Stimulated activated CD8-positive, alpha-beta memory T cell treated with anti-CD3 and anti-CD28 coated beads, Interleukin-12 subunit alpha, Interleukin-12 subunit beta, amount 100 ng/mL, for 1 hour (primary cell): ENCODE measurements around the gene ARL4C.

Experiments
- DNase-seq: peaks from one replicate; pipeline ENCODE4 v3.0.0-alpha.2; 2020; ENCODE audit warnings: low read depth

ARL4C gene

DNA sequence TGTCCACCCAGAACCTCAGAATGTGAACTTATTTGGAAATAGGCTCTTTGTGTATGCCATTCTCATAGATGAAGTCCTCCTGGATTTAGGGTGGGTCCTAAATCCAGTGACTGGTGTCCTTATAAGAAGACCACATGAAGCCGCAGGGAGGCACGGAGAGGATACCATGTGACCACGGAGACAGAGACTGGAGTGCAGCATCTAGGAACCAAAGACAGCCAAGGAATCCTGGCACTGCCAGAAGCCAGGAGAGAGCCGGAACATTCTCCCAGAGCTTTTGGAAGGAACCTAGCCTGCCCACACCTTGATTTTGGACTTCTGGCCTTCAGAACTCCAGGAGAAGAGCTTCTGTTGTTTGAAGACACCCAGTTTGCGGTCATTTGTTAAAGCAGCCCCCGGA, 49.7 kb downstream of the ARL4C start:
- no peak for DNase-seq

DNA sequence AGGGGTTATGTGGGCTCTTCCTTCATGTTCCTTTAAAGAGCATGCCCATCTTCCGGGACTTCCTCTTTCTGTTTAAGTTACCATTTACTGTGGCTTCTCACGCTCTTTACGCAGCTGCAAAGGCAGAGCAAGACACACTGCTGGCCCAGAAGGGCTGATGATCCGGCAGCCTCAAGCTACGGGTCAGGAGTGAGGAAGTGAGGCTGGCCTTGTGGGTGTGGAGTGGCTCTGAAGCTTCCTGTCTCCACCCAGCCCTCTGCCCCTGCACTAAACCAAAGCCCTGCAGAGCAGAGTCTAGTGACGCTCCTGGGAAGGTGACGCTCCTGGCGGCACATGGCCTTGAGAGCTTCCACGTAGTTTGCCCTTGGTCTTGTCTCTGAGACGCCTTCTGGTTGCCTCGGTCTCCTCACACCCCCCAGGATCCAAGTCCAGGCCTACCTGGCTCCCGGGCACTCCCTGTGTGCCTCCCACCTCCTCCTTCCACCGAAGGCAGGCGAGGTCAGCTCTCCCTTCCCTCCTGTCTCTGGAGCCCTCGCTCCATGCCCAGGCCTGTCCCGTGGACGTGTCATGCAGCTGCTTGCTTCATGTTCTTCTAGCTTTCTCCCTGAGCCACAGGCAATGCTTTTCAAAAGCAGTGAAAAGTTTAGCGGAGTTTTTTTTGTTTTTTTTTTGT, 50.3 kb downstream of the ARL4C start:
- peak; percentile 52 for DNase-seq

DNA sequence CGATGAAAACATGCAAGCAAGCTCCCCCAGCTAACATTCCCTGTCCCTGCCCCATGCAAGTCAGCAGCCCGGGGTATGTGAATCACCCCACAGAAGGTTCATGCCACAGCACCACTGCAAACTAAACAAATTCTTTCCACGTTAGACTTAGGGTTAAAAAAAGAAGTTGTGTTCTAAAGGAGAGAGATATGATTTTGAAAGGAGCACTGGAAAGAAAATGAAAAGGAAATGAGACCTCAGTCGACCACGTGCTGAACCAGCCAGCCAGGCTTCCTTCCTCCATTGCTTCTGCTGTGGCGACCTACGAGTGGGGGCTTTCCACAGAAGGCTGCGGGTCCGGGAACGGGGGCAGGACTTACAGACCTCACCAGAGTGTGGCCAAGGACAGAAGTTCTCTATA, 52.0 kb downstream of the ARL4C start:
- DNase-seq, result peak; percentile 54

DNA sequence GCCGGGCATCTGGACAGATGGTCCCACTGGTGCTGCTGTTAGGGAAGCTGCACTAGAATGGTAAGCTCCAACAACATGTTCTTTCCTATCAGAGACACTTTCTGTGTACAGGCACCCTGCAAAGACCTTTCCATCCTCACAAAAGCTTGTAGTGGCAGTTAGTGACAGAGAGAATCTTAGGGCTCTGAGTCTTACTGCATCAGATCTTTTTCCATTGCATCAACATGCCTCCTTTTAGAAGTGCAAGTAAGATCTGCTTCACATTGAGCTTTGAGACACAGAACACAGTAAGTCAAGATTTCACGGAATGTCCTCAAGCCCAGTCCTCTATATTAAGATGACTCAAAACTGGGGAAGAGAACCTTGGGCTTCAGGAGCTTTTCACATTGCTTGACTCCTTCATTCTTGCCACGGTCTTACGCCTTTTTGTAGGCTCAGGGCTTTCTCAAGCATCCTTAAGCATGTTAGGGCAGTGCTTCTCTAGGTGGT, 52.6 kb downstream of the ARL4C start:
- DNase-seq, result no peak
